Amniotic epithelial cell (primary cell): ENCODE data around the gene WDR19.

ENCODE experiments used
- DNase-seq: peaks from one replicate; pipeline ENCODE4 v3.0.0-alpha.2; 2010; ENCODE audit warnings: low read depth

Gene WDR19

GRCh38 chr4:39303871-39304270 is 121.5 kb downstream of the WDR19 start:
- no peak for DNase-seq

GRCh38 chr4:39304651-39305050 is 122.3 kb downstream of the WDR19 start:
- DNase-seq, result peak; percentile 5

GRCh38 chr4:39305912-39306677 is 123.8 kb downstream of the WDR19 start:
- peak; percentile 78 for DNase-seq

GRCh38 chr4:39308611-39309010 is 126.3 kb downstream of the WDR19 start:
- DNase-seq, result no peak

- DNase-seq, result no peak
Observed at GRCh38 chr4:39312816-39313215, 130.5 kb downstream of the WDR19 start.

- DNase-seq, result peak; percentile 97
Observed at GRCh38 chr4:39319676-39320075, 137.3 kb downstream of the WDR19 start.

- peak; percentile 22 for DNase-seq
Observed at GRCh38 chr4:39320381-39321115, 138.2 kb downstream of the WDR19 start.

- DNase-seq, result peak; percentile 41
Observed at GRCh38 chr4:39323821-39324220, 141.5 kb downstream of the WDR19 start.

GRCh38 chr4:39324446-39324845 is 142.1 kb downstream of the WDR19 start:
- no peak for DNase-seq

GRCh38 chr4:39324897-39325613 is 142.7 kb downstream of the WDR19 start:
- peak; percentile 22 for DNase-seq

- no peak for DNase-seq
Observed at GRCh38 chr4:39326468-39326977, 144.2 kb downstream of the WDR19 start.

- no peak for DNase-seq
Observed at GRCh38 chr4:39330353-39330752, 148.0 kb downstream of the WDR19 start.

- DNase-seq, result no peak
Observed at GRCh38 chr4:39331191-39331590, 148.9 kb downstream of the WDR19 start.
